Measurements from ENCODE around the gene PTPMT1.
"Not testable (repeated sequence)": the region's sequence is repeated elsewhere in the genome, so short reads cannot be mapped to it uniquely, and the experiment has no call there.

Gene PTPMT1, protein sequence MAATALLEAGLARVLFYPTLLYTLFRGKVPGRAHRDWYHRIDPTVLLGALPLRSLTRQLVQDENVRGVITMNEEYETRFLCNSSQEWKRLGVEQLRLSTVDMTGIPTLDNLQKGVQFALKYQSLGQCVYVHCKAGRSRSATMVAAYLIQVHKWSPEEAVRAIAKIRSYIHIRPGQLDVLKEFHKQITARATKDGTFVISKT

DNA sequence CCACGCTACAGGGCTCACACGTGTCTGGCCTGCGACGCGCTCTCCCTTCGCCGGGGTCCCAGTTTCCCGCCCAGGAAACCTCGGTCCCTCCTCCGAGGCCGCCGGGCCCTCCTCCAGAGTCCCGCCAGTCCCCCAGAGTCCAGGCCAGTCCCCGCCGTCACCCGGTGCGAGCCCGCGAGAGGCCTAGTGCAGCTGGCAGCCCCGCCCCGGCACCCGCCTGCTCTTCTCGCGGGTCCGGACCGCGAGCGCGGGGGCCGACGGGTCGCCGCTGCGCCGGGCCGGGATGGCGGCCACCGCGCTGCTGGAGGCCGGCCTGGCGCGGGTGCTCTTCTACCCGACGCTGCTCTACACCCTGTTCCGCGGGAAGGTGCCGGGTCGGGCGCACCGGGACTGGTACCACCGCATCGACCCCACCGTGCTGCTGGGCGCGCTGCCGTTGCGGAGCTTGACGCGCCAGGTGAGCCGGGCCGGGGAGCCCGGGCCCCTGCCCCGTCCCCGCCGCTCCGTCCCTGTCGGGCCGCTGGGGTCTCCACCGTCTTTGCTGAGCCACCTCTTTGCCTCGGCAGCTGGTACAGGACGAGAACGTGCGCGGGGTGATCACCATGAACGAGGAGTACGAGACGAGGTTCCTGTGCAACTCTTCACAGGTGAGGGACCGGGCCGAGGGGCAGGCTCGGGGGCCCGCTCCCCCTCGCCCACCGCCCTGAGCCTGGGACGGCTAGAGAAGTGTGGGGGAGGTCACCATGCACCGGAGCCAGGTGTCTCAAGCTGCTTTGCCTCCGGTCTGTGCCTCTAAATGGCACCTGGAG lies at the start of gene PTPMT1:
Gene PTPMT1, plus strand, starts transcription at position 260 of the 809 bp plus-strand sequence. Its CDS starts 24 bp downstream, at position 284.
- DNase-seq, result no peak

DNA sequence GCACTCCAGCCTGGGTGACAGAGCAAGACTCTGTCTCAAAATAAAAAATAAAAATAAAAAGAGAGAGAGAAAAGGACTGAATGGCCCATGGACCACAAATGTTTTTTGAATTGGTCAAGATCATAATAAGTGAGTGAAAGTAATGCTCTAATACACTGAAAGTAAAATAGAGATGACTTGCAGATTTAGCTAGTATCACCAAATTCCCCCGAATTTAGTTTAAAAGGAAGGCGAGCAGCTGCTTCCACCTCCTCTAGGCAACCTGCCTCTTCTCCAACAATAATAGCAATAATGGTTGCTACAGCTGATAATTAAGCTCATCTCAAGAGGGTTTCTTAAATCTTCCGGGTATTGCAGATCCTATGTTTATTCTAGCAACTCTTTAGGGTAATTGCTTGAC lies 49.2 kb upstream of the PTPMT1 start:
- DNase-seq, result peak; percentile 29

DNA sequence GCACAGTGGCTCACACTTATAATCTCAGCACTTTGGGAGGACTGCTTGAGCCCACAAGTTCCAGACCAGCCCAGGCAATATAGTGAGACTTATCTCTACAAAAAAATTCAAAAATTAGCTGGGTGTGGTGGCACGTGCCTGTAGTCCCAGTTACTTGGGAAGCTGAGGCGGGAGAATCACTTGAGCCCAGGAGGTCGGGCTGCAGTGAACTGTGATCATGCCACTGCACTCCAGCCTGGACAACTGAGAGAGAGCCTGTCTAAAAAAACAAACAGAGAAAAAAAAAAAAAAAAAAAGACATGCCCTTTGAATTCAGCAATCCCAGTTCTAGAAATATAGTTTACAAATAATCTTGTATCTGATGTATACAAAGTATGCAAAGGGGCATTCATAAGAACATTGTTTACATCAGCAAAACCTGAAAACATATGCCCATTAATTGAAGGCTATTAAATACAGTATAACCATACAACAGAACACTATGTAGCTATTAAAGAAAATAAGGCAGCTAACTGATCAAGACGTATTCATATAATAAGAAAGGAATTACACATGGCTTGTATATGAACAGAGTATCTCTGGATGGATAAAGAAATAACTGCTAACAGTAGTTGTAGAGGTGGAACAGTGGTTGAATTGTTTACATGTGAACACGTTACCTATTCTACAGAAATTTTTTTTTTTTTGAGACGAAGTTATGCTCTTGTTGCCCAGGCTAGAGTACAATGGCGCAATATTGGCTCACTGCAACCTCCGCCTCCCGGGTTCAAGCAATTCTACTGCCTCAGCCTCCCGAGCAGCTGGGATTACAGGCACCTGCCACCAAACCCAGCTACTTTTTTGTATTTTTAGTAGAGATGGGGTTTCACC lies 48.2 kb upstream of the PTPMT1 start:
- no peak for DNase-seq

DNA sequence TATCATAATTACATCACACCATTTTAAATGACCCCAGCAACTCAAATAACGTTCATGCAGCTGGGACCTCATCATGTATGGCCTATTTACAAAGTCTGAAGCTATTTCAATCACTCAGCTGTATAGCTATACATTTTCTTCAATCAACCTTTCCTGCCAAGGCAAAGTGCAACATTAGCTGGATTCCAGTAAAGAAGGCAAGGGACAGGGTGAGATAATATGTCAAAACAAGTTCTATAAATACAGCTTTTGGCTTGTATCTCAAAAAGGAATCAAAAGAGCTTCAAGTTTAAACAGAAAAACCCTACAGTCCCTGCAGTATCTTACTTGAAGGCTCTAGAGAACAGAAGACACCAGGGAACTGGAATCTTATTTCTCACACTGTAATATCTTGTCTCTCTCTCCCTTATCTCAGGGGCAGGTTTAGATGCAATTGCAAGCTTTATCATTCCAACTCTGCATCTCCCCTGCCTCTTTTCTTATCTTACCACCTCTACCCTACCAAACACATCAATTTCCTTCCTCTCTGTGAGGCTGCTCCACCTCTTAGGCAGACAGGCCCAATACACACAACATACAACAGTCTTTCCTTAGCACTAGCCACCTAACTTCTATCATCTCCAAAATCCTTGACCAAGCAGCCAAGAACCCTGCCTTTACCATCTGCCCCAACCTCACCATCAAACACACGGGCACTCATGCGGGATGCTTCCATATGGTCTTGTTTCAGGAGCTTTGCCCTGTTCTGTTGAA lies 47.0 kb upstream of the PTPMT1 start:
- no peak for DNase-seq

DNA sequence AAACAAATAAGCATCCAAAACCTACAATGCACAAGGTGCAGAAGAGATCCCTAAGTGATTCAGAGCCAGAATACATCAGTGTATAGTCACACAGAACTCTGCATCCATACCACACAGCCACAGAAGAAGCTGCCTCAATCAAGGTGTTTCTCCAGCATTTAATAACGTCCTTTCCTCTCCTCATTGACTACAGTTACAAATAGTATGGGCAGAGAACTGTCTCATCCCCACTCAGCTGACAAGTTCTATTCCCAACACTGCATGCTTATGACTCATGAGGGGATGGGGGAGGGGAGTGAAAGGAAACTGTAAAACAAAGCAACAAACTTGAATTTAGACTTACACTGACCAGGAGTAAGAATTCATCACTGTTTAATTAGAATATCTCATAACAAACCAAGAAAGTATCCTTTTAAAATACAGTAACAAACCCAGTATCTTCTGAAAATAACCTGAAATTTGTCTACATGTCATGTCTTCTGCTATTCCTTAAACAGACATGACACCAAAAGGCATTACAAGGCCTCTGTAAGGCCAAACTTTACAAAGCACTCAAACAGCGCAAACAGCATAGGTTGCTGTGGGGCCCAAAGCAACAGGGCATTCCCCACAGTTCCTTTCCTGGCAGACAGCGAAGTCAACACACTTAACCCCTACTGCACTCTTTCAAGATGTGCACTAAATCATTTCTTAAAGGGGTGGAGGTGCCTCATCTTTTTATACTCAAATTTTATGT lies 41.7 kb upstream of the PTPMT1 start:
- DNase-seq, result no peak

DNA sequence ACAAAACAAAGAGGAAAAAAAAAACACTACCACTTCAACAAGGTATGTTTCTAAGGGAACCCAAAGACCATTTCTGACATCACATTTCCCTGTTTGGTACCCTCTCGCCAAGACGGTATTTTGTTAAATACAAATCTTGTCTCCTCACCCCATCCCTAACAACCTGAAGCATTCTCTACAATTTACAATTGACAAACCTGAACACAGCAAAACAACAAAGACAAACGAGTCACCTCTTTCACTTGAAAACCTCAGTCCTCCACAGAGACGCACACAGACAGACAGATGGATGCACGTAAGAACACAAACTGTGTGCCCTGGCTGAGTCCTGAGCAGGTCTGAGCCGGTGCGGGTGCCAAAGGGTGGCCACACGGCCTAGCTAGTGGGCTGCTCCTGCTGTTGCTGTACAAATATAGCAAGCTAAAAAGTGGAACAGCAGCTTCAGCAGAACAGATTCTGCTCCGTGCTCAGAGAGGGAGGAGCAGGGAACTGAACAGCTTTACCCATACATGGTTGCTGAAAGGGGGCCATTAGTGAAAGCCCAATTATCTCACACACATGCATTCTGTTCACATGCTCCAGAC lies 41.0 kb upstream of the PTPMT1 start:
- no peak for DNase-seq

DNA sequence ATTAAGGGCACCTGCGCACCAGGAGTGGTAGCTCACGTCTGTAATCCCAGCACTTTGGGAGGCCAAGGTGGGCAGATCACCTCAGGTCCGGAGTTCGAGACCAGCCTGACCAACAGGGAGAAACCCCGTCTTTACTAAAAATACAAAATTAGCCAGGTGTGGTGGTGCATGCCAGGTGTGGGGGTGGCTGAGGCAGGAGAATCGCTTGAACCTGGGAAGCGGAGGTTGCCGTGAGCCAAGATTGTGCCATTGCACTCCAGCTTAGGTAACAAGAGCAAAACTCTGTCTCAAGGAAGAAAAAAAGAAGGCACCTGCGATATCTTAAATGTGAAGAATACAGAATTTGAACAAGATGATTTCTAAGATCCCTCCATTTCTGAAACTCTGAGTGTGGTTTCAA lies 39.4 kb upstream of the PTPMT1 start:
- not testable (repeated sequence) for DNase-seq

DNA sequence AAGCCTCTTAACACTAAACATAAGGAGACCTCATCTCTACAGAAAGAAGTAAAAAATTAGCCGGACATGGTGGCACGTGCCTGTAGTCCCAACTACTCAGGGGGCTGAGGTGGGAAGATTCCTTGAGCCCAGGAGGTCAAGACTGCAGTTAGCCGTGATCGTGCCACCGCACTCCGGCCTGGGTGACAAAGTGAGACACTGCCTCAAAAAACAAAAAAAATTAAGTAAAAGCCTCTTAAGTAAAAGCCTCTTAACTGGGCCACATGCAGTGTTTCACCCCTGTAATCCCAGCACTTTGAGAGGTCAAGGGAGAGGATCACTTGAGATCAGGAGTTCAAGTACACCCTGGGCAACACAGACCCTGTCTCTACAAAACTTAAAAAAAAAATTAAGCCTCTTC lies 38.2 kb upstream of the PTPMT1 start:
- no peak for DNase-seq

DNA sequence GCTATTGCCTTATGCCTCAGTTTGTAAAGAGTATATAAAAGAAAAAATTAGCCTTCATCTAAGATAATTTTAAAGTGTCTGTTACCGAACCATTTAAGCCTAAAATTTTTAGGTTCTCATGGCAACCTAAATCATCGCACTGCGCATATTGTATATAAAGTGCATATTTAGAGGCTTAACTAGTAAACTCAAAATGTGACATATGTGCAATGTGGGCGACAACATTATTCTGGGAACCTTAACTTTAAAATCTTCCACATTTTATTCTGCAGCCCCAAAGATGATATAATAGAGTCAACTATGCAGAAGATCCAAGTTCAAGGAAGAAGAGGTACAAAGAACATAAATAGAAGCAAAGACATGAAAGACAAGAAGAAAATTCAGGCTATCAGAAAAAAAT lies 35.4 kb upstream of the PTPMT1 start:
- no peak for DNase-seq

DNA sequence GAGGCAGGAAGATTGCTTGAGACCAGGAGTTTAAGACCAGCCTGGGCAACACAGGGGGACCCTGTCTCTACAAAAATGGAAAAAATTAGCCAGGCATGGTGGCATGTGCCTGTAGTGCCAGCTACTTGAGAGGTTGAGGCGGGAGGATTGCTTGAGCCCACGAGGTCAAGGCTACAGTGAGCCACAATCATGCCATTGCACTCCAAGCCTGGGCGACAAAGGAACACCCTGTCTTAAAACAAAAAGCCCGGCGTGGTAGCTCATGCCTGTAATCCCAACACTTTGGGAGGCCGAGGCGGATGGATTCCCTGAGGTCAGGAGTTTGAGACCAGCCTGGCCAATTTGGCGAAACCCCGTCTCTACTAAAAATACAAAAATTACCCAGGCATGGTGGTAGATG lies 34.7 kb upstream of the PTPMT1 start:
- not testable (repeated sequence) for DNase-seq

DNA sequence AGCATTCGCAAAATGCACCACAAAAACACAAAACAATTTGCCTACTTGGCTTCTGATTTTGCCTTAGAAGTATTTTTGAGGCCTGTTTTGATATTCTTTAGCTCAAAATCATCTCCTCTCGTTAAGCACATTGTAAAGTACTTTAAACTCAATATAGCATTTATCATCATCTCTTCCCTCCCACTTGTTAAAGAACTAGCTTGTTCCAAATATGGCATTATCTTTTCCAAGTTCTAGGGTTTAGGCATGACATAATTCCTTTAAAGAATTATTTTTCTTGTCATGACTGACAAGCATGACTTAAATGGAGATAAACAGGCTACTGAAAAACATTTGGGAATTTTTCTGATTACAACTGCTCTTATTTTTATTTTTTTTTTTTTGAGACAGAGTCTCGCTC lies 33.7 kb upstream of the PTPMT1 start:
- no peak for DNase-seq

DNA sequence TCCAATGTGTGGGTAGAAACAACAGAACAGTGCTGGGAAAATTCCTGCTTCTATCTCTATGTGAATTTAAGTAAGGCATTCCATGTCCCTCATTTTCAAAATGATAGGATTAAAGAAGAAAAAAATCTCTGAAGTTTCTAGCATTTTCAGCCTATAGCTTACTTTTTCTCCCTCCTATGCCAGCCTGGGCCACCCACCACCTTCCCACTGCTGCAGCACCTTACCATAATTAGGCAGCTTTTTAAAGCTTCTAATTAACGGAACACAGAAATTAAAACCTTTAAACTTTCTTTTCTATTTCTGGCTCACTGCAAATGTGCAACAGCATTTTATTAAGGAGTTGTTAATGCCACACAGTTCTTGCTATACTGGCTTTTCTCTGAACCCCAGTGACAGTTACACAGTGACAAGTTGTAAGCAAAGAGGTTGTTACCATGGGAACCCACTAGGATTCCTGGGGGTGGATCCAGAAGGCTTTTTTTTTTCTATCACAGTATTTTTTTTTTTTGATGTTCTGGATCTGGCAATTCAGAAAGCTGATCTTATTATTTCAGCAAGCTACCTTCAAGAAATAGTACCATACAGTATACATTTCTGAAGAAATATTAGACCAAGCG lies 32.7 kb upstream of the PTPMT1 start:
- DNase-seq, result no peak

DNA sequence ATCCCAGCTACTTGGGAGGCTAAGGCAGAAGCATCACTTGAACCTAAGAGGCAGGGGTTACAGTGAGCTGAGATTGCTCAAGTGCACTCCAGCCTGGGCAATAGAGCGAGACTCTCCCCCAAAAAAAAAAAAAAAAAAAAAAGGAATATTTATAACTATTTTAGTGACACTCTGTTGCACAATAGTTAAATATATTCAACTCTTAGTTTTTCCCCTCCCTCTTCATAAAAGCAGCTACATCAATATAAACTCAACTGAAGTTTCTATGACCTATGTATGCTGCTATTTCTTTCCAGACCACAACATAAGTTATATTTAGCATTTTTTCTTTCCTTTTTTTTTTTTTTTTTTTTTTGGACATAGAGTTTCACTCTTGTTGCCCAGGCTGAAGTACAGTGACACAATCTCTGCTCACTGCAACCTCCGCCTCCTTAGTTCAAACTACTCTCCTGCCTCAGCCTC lies 31.7 kb upstream of the PTPMT1 start:
- no peak for DNase-seq

DNA sequence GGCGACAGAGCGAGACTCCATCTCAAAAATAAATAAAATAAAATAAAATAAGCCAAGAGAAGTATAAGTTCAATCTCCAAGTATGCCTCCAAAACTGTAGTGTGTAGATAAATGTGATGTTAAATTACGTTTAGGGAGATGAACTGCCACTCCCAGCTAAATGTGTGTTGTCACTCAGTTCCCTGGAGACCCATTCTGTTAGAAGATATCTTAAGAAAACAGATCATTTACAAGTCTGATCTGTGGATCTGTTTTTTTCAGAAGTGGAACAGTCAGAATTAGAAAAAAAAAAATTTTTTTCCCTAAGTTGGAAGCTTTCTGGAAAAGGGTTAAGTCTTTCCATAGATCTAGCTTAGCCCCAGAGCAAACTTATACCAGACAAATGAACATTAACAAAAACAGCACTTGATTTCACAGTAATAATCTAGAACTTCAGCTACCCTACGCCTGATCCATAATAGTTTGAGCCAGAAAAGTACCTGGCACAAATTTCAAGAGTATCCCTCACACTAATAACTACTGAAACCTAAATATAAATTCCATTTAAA lies 30.6 kb upstream of the PTPMT1 start:
- no peak for DNase-seq

DNA sequence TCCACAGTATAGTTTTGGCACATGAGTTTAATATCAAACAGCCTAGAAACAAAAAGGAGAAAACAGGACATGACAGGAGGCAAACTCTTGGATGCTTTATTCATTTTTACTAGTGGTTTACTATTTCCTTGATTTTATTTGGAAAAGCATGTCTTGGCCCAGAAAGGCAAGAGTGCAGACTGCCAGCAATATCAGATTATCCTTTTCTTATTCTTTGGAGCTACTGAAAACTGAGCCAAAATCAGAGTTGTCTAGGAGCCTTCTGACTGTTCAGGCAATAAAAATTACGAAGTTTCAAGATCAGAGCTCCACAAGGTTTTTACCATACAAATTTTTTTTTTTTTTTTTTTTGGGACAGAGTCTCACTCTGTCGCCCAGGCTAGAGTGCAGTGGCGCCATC lies 28.5 kb upstream of the PTPMT1 start:
- DNase-seq, result no peak

DNA sequence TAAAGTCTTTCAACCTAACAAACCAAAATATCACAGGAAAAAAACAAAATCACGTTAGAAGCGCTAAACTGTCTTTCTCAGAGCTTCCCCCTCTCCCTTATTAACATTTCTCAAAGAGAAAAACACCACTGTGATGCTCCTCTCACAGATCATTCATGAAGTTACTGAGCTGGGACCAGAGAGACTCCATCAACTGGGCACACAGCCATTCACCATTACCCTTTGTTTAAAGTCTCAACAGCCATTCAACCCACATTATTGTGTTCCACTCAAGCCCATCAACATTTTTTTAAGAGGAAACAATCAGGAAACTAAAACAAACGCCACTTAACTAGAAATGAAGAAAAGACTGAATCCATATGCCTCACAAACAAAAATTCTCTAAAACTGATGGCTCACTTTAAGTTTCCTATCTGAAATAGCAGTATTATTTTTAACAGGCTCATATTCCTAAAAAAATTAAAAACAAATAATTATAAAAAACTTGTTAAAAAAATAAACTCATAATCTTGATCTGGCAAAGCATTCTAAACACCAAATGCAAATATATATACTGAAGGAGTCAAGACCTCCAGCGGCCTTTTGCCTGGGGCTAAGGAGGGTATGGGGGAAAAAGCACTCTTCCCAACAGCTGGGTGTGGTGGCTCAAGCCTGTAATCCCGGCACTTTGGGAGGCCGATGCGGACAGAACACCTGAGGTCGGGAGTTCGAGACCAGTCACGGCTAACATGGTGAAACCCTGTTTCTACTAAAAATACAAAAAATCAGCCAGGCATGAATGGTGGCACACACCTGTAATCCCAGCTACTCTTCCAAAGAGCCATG lies 26.4 kb upstream of the PTPMT1 start:
- DNase-seq, result no peak

DNA sequence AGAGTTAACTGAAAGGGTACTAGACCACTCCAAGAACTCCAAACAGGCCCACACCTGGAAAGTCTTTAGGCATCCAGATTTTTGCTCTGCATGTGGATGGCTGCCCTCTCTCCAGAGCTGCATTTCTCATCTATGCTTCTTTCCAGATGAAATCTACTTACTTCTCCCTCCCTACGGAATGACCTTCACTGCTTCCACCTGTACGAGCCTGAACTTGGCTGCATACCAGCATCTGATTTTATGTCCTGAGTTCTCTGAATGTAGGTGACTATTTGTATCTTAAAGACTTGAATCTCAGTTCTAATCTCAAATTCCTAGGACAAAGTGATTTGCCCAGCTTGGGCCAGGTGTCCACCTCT lies 25.7 kb upstream of the PTPMT1 start:
- DNase-seq, result no peak

DNA sequence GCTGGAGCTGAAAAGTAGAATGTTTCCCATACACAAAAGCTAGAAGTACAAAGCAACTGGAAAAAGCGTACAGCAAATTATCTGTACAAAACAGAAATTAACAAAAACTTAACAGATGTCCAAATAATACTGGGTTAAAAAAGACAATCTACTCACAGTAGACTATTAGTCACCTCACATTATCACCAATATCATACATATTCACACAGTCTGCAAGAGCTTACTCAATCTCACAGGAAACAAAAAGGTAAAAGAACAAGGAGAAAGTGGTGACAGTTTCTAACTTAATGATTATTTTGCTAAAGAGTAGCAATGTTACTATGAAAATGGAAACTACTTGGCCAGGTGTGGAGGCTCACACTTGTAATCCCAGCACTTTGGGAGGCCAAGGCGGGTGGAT lies 24.3 kb upstream of the PTPMT1 start:
- no peak for DNase-seq

DNA sequence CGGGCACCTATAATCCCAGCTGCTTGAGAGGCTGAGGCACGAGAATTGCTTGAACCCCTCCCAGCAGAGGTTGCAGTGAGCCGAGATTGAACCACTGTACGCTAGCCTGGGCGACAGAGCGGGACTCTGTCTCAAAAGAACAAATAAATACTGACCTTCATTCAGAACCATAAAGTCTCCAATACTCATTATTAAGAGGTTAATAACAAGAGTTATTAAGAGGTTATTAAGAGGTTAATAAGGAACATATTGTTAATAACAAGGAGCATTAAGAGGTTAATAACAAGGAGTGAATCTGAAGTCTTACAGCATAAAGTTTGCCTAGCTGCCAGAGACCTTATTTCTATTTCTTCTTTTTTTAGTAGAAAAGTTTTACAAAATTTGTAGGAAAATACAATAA lies 20.1 kb upstream of the PTPMT1 start:
- no peak for DNase-seq

DNA sequence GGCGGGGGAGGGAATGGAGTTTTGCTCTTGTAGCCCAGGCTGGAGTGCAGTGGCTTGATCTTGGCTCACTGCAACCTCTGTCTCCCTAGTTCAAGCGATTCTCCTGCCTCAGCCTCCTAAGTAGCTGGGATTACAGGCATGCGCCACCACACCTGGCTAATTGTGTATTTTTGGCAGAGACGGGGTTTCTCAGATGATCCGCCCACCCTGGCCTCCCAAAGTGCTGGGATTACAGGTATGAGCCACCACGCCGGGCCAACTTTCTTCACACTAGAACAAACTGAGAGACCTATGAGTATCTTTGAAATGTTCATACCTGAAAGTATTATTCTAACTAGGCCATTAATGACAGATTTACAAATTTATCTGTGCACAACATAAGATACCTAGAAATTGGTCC lies 19.1 kb upstream of the PTPMT1 start:
- DNase-seq, result not testable (repeated sequence)
